ENCODE data around the gene SLC17A4.

GRCh38 chr6:25730907-25731306 lies 23.6 kb upstream of the SLC17A4 start:
- TF ChIP-seq, protein P1, sequence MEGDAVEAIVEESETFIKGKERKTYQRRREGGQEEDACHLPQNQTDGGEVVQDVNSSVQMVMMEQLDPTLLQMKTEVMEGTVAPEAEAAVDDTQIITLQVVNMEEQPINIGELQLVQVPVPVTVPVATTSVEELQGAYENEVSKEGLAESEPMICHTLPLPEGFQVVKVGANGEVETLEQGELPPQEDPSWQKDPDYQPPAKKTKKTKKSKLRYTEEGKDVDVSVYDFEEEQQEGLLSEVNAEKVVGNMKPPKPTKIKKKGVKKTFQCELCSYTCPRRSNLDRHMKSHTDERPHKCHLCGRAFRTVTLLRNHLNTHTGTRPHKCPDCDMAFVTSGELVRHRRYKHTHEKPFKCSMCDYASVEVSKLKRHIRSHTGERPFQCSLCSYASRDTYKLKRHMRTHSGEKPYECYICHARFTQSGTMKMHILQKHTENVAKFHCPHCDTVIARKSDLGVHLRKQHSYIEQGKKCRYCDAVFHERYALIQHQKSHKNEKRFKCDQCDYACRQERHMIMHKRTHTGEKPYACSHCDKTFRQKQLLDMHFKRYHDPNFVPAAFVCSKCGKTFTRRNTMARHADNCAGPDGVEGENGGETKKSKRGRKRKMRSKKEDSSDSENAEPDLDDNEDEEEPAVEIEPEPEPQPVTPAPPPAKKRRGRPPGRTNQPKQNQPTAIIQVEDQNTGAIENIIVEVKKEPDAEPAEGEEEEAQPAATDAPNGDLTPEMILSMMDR (IDR thresholded peaks at IDR 0.05; ENCODE audit: low read depth, low read length) = no peak
- no peak for TF ChIP-seq EZH2phosphoT487 (IDR thresholded peaks at IDR 0.05; ENCODE audit: low read depth)

All from OCI-LY3 (cell line).